SK-N-SH (cell line): Measurements from ENCODE around the gene MCC. TPM values are rescaled to one million over a fixed set of nuclear protein-coding genes. Genes with fewer than 3 reads are reported as not detected.

Source experiments
- CTCF ChIA-PET: fragments of 300-600, 350-600 bp; formaldehyde crosslinking; extraction: SDS; loops from one replicate; lab custom pipeline; 2021; lab: Yijun Ruan, JAX
- POLR2A ChIA-PET: fragments of 350-600 bp; sonication (Branson Sonifier 250); formaldehyde crosslinking; extraction: SDS; loops from one replicate; lab custom pipeline; 2020; ENCODE audit warnings: antibody characterized with exemption, inconsistent platforms; lab: Yijun Ruan, JAX
- DNase-seq: peaks from one replicate; pipeline ENCODE4 v3.0.0; 2012
- H2AFZ ChIP-seq: fragments of 200-600 bp; sonication (generic); 2 replicates; pipeline ENCODE4 v1.8.1; 2016; ENCODE audit warnings: antibody characterized with exemption, mild to moderate bottlenecking, low read depth
- H3F3A ChIP-seq: fragments of 200-600 bp; sonication (generic); replicated peaks from 2 replicates; pipeline ENCODE3; 2016; ENCODE audit warnings: antibody characterized with exemption, mild to moderate bottlenecking; ENCODE audit not compliant: insufficient read depth
- H3K27ac ChIP-seq, 2 experiments: fragments of 200-500 bp in 1 of 2; fragments of 200-600 bp in 1 of 2; sonication (Bioruptor generic) in 1 of 2; sonication (generic), shearing (Covaris generic) in 1 of 2; 2 replicates each; pipeline versions ENCODE4 v1.5.1 to v1.6.1; 2014 to 2016; ENCODE audit warnings: low read depth in 2 of 2, inconsistent platforms in 1 of 2, low read length in 1 of 2, mild to moderate bottlenecking in 1 of 2, mixed read lengths in 1 of 2
- H3K27me3 ChIP-seq: fragments of 200-600 bp; sonication (generic), shearing (Covaris generic); 2 replicates; pipeline ENCODE4 v1.6.1; 2016; ENCODE audit warnings: mixed run types; ENCODE audit not compliant: insufficient read depth
- H3K36me3 ChIP-seq, 2 experiments: fragments of 200-500 bp in 1 of 2; fragments of 200-600 bp in 1 of 2; sonication (Bioruptor generic) in 1 of 2; sonication (generic) in 1 of 2; replicated peaks in 1 of 2; 2 replicates each; pipeline versions ENCODE3 to v1.5.1; 2014 to 2016; ENCODE audit warnings: low read length in 1 of 2, mild to moderate bottlenecking in 1 of 2; ENCODE audit not compliant: insufficient read depth in 2 of 2, control insufficient read depth in 1 of 2
- H3K4me1 ChIP-seq, 2 experiments: fragments of 200-500 bp in 1 of 2; fragments of 200-600 bp in 1 of 2; sonication (Bioruptor generic) in 1 of 2; sonication (generic), shearing (Covaris generic) in 1 of 2; 2 replicates each; pipeline versions ENCODE4 v1.5.1 to v1.6.1; 2014 to 2016; ENCODE audit warnings: low read depth in 1 of 2, low read length in 1 of 2, mixed run types in 1 of 2; ENCODE audit not compliant: insufficient read depth in 2 of 2, control insufficient read depth in 1 of 2
- H3K4me2 ChIP-seq: fragments of 200-600 bp; sonication (generic), shearing (Covaris generic); 2 replicates; pipeline ENCODE4 v1.6.1; 2017; ENCODE audit warnings: mixed run types
- H3K4me3 ChIP-seq, 2 experiments: fragments of 200-500 bp in 1 of 2; fragments of 200-600 bp in 1 of 2; sonication (Bioruptor generic) in 1 of 2; sonication (generic), shearing (Covaris generic) in 1 of 2; 2 replicates each; pipeline versions ENCODE4 v1.5.1 to v1.8.1; 2014 to 2016; ENCODE audit warnings: low read depth in 2 of 2, inconsistent platforms in 1 of 2, low read length in 1 of 2, mild to moderate bottlenecking in 1 of 2, mixed read lengths in 1 of 2, moderate library complexity in 1 of 2
- H3K79me2 ChIP-seq: fragments of 200-600 bp; sonication (generic); 2 replicates; pipeline ENCODE4 v1.8.1; 2017; ENCODE audit warnings: mild to moderate bottlenecking; ENCODE audit not compliant: insufficient read depth
- H3K9ac ChIP-seq: fragments of 200-600 bp; sonication (generic); 2 replicates; pipeline ENCODE4 v1.6.1; 2017; ENCODE audit warnings: mixed run types
- H3K9me2 ChIP-seq: fragments of 200-600 bp; sonication (generic); 2 replicates; pipeline ENCODE4 v1.6.1; 2017; ENCODE audit warnings: mixed run types
- H3K9me3 ChIP-seq: fragments of 200-600 bp; sonication (generic); 2 replicates; pipeline ENCODE4 v1.6.1; 2017; ENCODE audit warnings: mixed run types, mild to moderate bottlenecking, moderate library complexity
- H4K20me1 ChIP-seq: fragments of 200-600 bp; sonication (generic); 2 replicates; pipeline ENCODE4 v1.6.1; 2017; ENCODE audit warnings: mild to moderate bottlenecking, mixed run types; ENCODE audit not compliant: insufficient read depth
- CTCF ChIP-seq: fragments of 200-600 bp; sonication (generic); IDR thresholded peaks from 2 replicates; pipeline ENCODE4 v1.6.1; 2017; ENCODE audit warnings: antibody characterized with exemption, mild to moderate bottlenecking, moderate library complexity
- ELF1 ChIP-seq: IDR thresholded peaks from 2 replicates; pipeline ENCODE4 v1.4.0; 2012
- EP300 ChIP-seq, 2 experiments: IDR thresholded peaks; 2 replicates each; pipeline versions ENCODE4 v1.4.0 to v1.6.1; 2012; ENCODE audit warnings: borderline replicate concordance in 1 of 2, low read depth in 1 of 2, low read length in 1 of 2
- EZH2phosphoT487 ChIP-seq: fragments of 200-600 bp; sonication (generic); IDR thresholded peaks from 2 replicates; pipeline ENCODE4 v1.6.1; 2017; ENCODE audit warnings: low read depth, mixed run types, mild to moderate bottlenecking, antibody characterized with exemption, moderate library complexity, borderline replicate concordance
- FOSL2 ChIP-seq: IDR thresholded peaks from 2 replicates; pipeline ENCODE4 v1.4.0; 2012; ENCODE audit warnings: low read depth, mild to moderate bottlenecking, moderate library complexity, borderline replicate concordance
- FOXJ3 ChIP-seq: sonication (generic); formaldehyde crosslinking; IDR thresholded peaks from 2 replicates; pipeline ENCODE4 v1.5.1; 2020; ENCODE audit warnings: mild to moderate bottlenecking, missing genetic modification reagents
- GABPA ChIP-seq: IDR thresholded peaks from 2 replicates; pipeline ENCODE4 v1.4.0; 2012; ENCODE audit warnings: low read depth, mild to moderate bottlenecking
- GATA2 ChIP-seq: sonication (generic); formaldehyde crosslinking; IDR thresholded peaks from 2 replicates; pipeline ENCODE4 v1.5.0; 2020; ENCODE audit warnings: mild to moderate bottlenecking, missing genetic modification reagents
- IRF3 ChIP-seq: fragments of 150-350 bp; IDR thresholded peaks from 2 replicates; pipeline ENCODE4 v1.6.1; 2016; ENCODE audit warnings: mild to moderate bottlenecking, low read depth, low read length
- MEF2A ChIP-seq: IDR thresholded peaks from 2 replicates; pipeline ENCODE4 v1.4.0; 2012; ENCODE audit warnings: low read depth, borderline replicate concordance
- MXI1 ChIP-seq: IDR thresholded peaks from 2 replicates; pipeline ENCODE4 v1.6.1; 2012; ENCODE audit warnings: mild to moderate bottlenecking, low read depth, low read length, improper control_type of control experiment
- NFIC ChIP-seq: IDR thresholded peaks from 2 replicates; pipeline ENCODE4 v1.4.0; 2012; ENCODE audit warnings: borderline replicate concordance
- NRF1 ChIP-seq: IDR thresholded peaks from 2 replicates; pipeline ENCODE4 v1.6.1; 2012; ENCODE audit warnings: low read depth, mild to moderate bottlenecking, low read length
- PBX3 ChIP-seq: IDR thresholded peaks from 2 replicates; pipeline ENCODE4; 2012
- RAD21 ChIP-seq: IDR thresholded peaks from 2 replicates; pipeline ENCODE4 v1.6.1; 2012; ENCODE audit warnings: mild to moderate bottlenecking, low read length
- RFX5 ChIP-seq: IDR thresholded peaks from 2 replicates; pipeline ENCODE4 v1.6.1; 2012; ENCODE audit warnings: mild to moderate bottlenecking, improper control_type of control experiment, low read length
- SIN3A ChIP-seq: IDR thresholded peaks from 2 replicates; pipeline ENCODE4 v1.6.1; 2012; ENCODE audit warnings: low read depth, mild to moderate bottlenecking, low read length, moderate library complexity, borderline replicate concordance
- SMC3 ChIP-seq: IDR thresholded peaks from 2 replicates; pipeline ENCODE4 v1.6.1; 2012; ENCODE audit warnings: low read depth, low read length, improper control_type of control experiment
- TCF12 ChIP-seq: IDR thresholded peaks from 2 replicates; pipeline ENCODE4 v1.4.0; 2012
- TEAD4 ChIP-seq: IDR thresholded peaks from 2 replicates; pipeline ENCODE4 v1.4.0; 2012; ENCODE audit warnings: mild to moderate bottlenecking, borderline replicate concordance; ENCODE audit not compliant: insufficient read depth
- YY1 ChIP-seq: IDR thresholded peaks from 2 replicates; pipeline ENCODE4 v1.4.0; 2012; ENCODE audit warnings: low read depth, mild to moderate bottlenecking
- ZBTB33 ChIP-seq: IDR thresholded peaks from 2 replicates; pipeline ENCODE4 v1.4.0; 2012; ENCODE audit warnings: low read depth, borderline replicate concordance
- WGBS: methylation state at CpG from one replicate; pipeline ENCODE4 v1.1.6; 2017; ENCODE audit warnings: low lambda C conversion rate; 5-methylcytosine and 5-hydroxymethylcytosine counted together
- polyA plus RNA-seq, 3 experiments: library from polyadenylated mRNA; depleted of rRNA; stranded (reverse); fragments of >200 nt; gene quantifications; 2 replicates each; pipeline ENCODE4 v1.2.3, GENCODE V29; 2012

Gene MCC
- polyA plus RNA-seq, 1 of the 3 experiments (the other 2 are of a cell fraction), result 3.6 TPM

- Histone ChIP-seq H3K27me3 (no peaks in the 10 kb centered on the region), H3K9me3 (no peaks in the 10 kb centered on the region), H3K4me2 (no peak overlapping the region), H3K27ac (no peak overlapping the region), H3K79me2 (no peaks in the 10 kb centered on the region; the same call in 1 of the 2 replicates), H3K9me2 (no peaks in the 10 kb centered on the region), H4K20me1 (no peaks in the 10 kb centered on the region), H3K9ac (no peak overlapping the region), H3K4me1 (no peaks in the 10 kb centered on the region), H3K4me3 (no peak overlapping the region; a peak in 1 of 4 replicates), H3F3A (no peaks in the 10 kb centered on the region), H3K36me3 (no peaks in the 10 kb centered on the region), H2AFZ (no peak overlapping the region)
- TF ChIP-seq NFIC, result no peak
- no peak for TF ChIP-seq TEAD4
- TF ChIP-seq EP300 (IDR thresholded peaks at IDR 0.05; ENCODE audit: borderline replicate concordance in 1 of 2, low read depth in 1 of 2, low read length in 1 of 2), result no peak
- 0 out of 2 replicates have a peak, but pooled peaks have one; percentile 18 for TF ChIP-seq MXI1
- TF ChIP-seq RFX5, result no peak
- TF ChIP-seq FOXJ3 (CRISPR knock-in tag), result no peak
- peak; percentile 78 for TF ChIP-seq RAD21
- no peak for TF ChIP-seq EZH2phosphoT487
- peak; percentile 81 for TF ChIP-seq SMC3
- no peak for TF ChIP-seq GATA2
- TF ChIP-seq ZBTB33, result no peak
- no peak for TF ChIP-seq IRF3
- TF ChIP-seq CTCF, result peak; percentile 83
- TF ChIP-seq PBX3, result no peak
- no peak for TF ChIP-seq ELF1
- TF ChIP-seq SIN3A, result no peak
- no peak for TF ChIP-seq FOSL2
- TF ChIP-seq TCF12, result no peak
- TF ChIP-seq MEF2A, result no peak
- no peak for TF ChIP-seq NRF1
- TF ChIP-seq GABPA, result no peak
- no peak for TF ChIP-seq YY1
- WGBS, result 9% methylated on average over 4 of the region's 4 CpGs
- POLR2A ChIA-PET, result no interaction called here
- peak; percentile 69 for DNase-seq
- CTCF ChIA-PET, result interaction anchor here (0.6 to 2.8 kb wide), 43 partner anchors 8 to 383 kb away, joined by 3 to 46 read pairs (median 4); partner anchors contain the start of genes MCC and YTHDC2
Observed at GRCh38 chr5:113378959-113379541, 109.2 kb downstream of the MCC start.
